HG02623 (cell line): Measurements from ENCODE around the gene SLC12A8.

Experiments used
- ATAC-seq: cut with Tn5 transposase; IDR thresholded peaks from one replicate; pipeline ENCODE4 v1.9.1; 2021; ENCODE audit warnings: moderate library complexity; ENCODE audit not compliant: unreplicated experiment

Gene SLC12A8

GRCh38 chr3:125214738-125215137 is 2.2 kb upstream of the SLC12A8 start:
- no peak for ATAC-seq

GRCh38 chr3:125213946-125214542 is 1.5 kb upstream of the SLC12A8 start:
- ATAC-seq: no peak

- no peak for ATAC-seq
Observed at GRCh38 chr3:125213364-125213755, 812 bp upstream of the SLC12A8 start.

GRCh38 chr3:125212091-125212508 is 448 bp downstream of the SLC12A8 start:
- no peak for ATAC-seq

- no peak for ATAC-seq
Observed at GRCh38 chr3:125211523-125212090, 941 bp downstream of the SLC12A8 start.

GRCh38 chr3:125207949-125208568 is 4.5 kb downstream of the SLC12A8 start:
- no peak for ATAC-seq

- no peak for ATAC-seq
Observed at GRCh38 chr3:125207507-125207906, 5.0 kb downstream of the SLC12A8 start.

- ATAC-seq: no peak
Observed at GRCh38 chr3:125206934-125207333, 5.6 kb downstream of the SLC12A8 start.

- ATAC-seq: no peak
Observed at GRCh38 chr3:125203731-125204130, 8.8 kb downstream of the SLC12A8 start.

GRCh38 chr3:125202197-125202596 is 10.4 kb downstream of the SLC12A8 start:
- ATAC-seq: no peak

GRCh38 chr3:125200731-125201139 is 11.8 kb downstream of the SLC12A8 start:
- peak; percentile 77 for ATAC-seq

- ATAC-seq: no peak
Observed at GRCh38 chr3:125194849-125195601, 17.5 kb downstream of the SLC12A8 start.

GRCh38 chr3:125194061-125194848 is 18.3 kb downstream of the SLC12A8 start:
- ATAC-seq: no peak

GRCh38 chr3:125192190-125193035 is 20.1 kb downstream of the SLC12A8 start:
- peak; percentile 64 for ATAC-seq

- ATAC-seq: no peak
Observed at GRCh38 chr3:125191730-125192129, 20.8 kb downstream of the SLC12A8 start.

- ATAC-seq: no peak
Observed at GRCh38 chr3:125191256-125191655, 21.3 kb downstream of the SLC12A8 start.

- ATAC-seq: no peak
Observed at GRCh38 chr3:125190786-125191185, 21.8 kb downstream of the SLC12A8 start.

GRCh38 chr3:125189378-125190165 is 23.0 kb downstream of the SLC12A8 start:
- ATAC-seq: no peak

GRCh38 chr3:125188955-125189354 is 23.6 kb downstream of the SLC12A8 start:
- no peak for ATAC-seq

GRCh38 chr3:125187599-125187910 is 25.0 kb downstream of the SLC12A8 start:
- ATAC-seq: no peak
